ENCODE measurements around the gene CARD10.

CARD10 gene

DNA sequence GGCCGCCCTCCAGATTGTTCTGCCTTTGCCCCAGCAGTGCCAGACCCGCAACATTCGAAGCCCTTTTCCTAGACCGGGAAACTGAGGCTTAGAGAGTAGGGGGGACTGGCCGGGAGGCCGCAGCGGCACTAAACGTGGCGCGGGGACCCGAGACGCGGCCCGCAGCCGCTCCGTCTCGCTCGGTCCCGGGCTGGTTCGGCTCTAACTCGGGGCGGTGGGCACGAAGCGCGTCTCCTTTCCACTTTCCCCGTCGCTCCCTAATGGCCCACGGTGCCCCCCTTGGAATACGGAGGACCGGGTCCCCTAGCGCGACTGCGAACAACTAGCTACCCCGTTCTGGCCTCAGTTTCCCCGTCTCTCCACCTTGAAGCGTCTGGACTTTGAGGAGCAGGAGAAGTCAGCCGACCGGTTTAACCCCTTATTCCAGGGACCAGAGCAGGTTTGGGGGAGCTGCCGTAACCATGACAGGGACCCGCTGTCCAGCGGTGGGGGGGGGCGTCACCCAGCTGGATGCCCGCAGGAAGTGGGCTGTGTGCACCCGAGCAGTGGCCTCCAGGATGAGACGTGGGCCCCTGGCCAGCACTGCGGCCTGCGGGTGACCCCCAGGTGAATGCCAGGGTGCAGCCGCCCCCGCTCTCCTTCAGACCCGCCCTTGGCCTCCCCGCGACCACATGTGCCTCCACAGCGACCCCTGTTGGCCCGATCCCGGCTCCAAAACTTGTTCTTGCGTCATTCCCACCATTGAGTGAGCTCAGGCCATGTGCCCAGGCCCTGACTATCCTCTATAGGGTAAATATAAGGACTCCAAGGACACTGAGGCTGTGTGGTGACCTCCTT is 42.2 kb upstream of the CARD10 start:
- Histone ChIP-seq H3K9me3 (ENCODE audit: control insufficient read depth, low read length) (no peaks in the 10 kb centered on the region), H3K4me1 (ENCODE audit: control insufficient read depth, insufficient read depth, low read length) (peaks cover 77% of the 10 kb centered on the region), H3K27me3 (ENCODE audit: control insufficient read depth, insufficient read depth, low read length) (no peaks in the 10 kb centered on the region), H3K9ac (ENCODE audit: low read length) (peak overlapping the region; percentile 97), H3K36me3 (ENCODE audit: control insufficient read depth, insufficient read depth, low read length) (peaks cover 7% of the 10 kb centered on the region), H3K4me3 (ENCODE audit: low read length) (peak overlapping the region; percentile 81)

DNA sequence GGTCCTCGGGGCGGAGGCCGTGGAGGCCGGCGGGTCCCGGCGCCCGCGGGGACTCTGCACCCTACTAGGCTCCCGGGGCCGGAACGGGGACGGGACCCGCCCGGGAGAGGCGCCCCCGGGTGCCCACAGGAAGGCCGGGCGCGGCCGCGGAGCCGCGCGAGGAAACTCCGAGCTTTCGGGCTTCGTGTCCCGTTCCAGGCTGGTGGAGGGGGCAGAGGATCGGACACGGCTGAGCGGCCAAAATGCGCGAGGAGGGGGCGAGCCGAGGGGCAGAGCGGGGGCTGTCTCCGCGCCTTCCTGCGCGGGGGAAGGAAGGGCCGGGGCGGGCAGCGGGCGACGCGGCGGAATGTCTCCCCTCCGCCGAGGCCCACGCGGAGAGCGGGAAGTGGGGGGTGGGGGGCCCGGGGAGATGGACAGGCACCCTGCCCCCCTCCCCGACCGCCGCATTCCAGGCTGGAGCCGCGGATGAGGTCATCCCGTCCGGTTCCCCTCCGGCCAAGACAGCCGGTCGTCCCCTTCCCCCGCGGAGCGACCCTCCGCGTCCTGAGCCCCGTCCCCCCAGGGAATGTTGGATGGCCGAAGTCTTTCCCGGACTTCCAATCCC is 41.5 kb upstream of the CARD10 start:
- Histone ChIP-seq H3K9ac (ENCODE audit: low read length) (peak overlapping the region; percentile 97), H3K4me3 (ENCODE audit: low read length) (peak overlapping the region; percentile 81), H3K36me3 (ENCODE audit: control insufficient read depth, insufficient read depth, low read length) (peaks cover 6% of the 10 kb centered on the region), H3K27me3 (ENCODE audit: control insufficient read depth, insufficient read depth, low read length) (no peaks in the 10 kb centered on the region), H3K9me3 (ENCODE audit: control insufficient read depth, low read length) (no peaks in the 10 kb centered on the region), H3K4me1 (ENCODE audit: control insufficient read depth, insufficient read depth, low read length) (peaks cover 70% of the 10 kb centered on the region)

DNA sequence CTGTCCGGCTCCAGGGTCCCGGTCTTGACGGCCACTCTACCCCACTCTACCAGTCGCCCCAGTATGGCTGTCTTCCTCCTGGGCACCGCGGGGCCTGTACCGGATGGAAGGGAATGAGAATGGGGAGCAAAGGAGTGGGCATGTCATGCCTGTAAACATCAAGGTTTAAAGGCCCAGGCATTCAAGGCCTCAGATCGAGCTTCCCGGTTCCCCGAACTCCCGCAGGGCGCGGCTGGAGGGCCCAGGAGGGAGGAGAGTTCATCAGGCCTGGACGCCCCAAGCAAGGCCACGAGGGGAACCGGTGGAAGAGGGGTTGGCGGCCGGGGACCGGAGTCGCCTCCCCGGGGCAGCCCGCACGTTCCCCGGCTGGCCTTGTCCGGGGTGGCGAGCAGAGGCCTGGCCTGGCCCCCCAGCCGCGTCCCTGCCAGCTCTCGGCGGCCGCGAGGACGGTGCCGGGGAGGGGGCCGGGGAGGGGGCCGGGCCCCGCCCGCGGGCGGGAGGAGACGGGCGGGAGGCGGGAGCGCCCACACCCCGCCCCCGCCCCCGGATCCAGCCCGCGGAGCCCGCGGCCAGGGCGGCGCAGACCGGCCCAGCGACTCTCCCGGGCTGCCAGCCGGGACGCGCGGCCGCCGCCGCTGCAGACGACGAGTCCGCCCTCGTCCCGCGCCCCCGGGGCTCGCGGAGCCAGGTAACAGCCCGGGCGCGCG is 40.8 kb upstream of the CARD10 start, which contains the start of gene CDC42EP1:
CDC42EP1 (plus strand) TSS at position 580 of the 707 bp plus-strand sequence. CDS start 5,870 bp downstream, outside the sequence.
- peaks cover 64% of the 10 kb centered on the region for H3K4me1 ChIP-seq (ENCODE audit: control insufficient read depth, insufficient read depth, low read length)
- peak within 1 kb of the TSS; percentile 81 for H3K4me3 ChIP-seq (ENCODE audit: low read length)
- no peaks in the 10 kb centered on the region for H3K9me3 ChIP-seq (ENCODE audit: control insufficient read depth, low read length)
- H3K9ac ChIP-seq (ENCODE audit: low read length), result peak within 1 kb of the TSS; percentile 97
- H3K27me3 ChIP-seq (ENCODE audit: control insufficient read depth, insufficient read depth, low read length), result no peaks in the 10 kb centered on the region
- H3K36me3 ChIP-seq (ENCODE audit: control insufficient read depth, insufficient read depth, low read length), result peaks cover 6% of the 10 kb centered on the region

DNA sequence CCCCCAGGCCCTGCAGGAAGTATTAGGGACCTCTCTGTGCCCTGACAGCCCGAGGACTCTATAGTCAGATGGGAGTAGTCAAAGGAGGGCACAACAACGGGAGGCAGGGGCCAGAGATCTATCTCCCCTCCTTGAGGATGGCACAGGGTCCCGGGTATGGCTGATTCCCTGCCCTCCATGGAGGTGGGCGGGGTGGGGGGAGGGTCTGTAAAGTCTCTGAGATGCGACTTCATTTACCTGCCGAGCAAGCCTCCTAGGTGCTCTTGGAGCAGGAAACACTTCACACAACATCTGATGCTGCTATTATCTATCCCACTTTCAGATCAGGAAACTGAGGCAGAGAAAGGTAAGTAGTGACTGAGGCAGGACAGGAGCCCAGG is 40.3 kb upstream of the CARD10 start:
- Histone ChIP-seq H3K9ac (ENCODE audit: low read length) (peak overlapping the region; percentile 89), H3K4me1 (ENCODE audit: control insufficient read depth, insufficient read depth, low read length) (peaks cover 58% of the 10 kb centered on the region), H3K27me3 (ENCODE audit: control insufficient read depth, insufficient read depth, low read length) (no peaks in the 10 kb centered on the region)

DNA sequence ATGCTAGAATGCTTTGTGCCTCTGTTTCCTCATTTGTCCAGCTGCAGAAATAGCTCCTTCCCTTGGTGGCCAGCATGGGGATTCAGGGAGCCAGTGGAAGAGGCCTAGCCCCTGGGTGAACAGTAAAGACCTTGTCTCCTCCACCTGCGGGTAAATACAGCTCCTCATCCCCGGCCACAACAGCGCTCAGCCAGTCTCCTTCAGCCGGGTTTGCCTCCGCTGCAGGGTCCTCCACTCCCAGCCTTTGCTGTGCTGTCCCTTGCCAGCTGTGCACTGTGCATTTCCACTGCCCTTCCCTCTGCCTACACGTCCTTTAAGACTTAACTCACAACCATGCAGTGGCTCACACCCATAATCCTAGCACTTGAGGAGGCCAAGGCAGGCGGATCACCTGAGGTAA is 39.6 kb upstream of the CARD10 start:
- H3K27me3 ChIP-seq (ENCODE audit: control insufficient read depth, insufficient read depth, low read length), result no peaks in the 10 kb centered on the region
- no peak overlapping the region for H3K4me3 ChIP-seq (ENCODE audit: low read length)
- H3K4me1 ChIP-seq (ENCODE audit: control insufficient read depth, insufficient read depth, low read length), result peaks cover 51% of the 10 kb centered on the region

More for the DNA sequence above, 40.3 kb upstream of the CARD10 start:
- H3K4me3 ChIP-seq (ENCODE audit: low read length), result peak overlapping the region; percentile 58
- H3K36me3 ChIP-seq (ENCODE audit: control insufficient read depth, insufficient read depth, low read length), result peaks cover 6% of the 10 kb centered on the region
- no peaks in the 10 kb centered on the region for H3K9me3 ChIP-seq (ENCODE audit: control insufficient read depth, low read length)

DNA sequence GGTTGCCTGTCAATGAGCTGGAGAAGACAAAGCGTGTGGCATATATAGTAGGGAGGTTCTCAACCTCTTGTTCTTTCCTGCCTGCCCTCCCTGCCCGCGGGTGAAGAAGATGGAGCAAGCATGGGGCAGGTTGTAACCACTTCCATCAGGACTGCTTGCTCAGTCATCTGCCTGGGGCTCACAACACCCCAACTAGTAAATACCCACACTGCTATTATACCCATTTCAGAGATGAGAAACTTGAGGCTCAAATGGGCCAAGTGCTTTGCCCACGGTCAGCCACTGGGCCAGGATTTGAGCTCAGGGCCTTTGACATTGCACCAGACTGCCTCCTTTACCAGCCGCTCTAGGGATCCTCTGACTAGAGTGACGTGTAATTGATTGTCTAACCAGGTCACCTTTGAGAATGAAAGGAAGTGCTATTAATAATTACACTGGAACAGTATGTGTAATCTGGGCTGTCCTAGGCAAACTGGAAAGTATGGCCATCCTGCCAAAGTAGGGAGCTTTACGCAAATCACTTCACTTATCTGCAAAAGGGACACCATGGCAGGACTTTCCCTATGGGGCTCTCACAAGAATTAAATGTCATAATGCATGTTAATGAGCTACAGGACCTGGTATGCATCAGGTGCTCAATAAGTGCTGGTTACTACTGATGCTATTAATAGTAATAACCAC is 38.2 kb upstream of the CARD10 start:
- H3K4me3 ChIP-seq (ENCODE audit: low read length), result no peak overlapping the region
- no peaks in the 10 kb centered on the region for H3K27me3 ChIP-seq (ENCODE audit: control insufficient read depth, insufficient read depth, low read length)
- peak overlapping the region; percentile 45 for H3K9ac ChIP-seq (ENCODE audit: low read length)
- H3K36me3 ChIP-seq (ENCODE audit: control insufficient read depth, insufficient read depth, low read length), result peaks cover 6% of the 10 kb centered on the region
- H3K4me1 ChIP-seq (ENCODE audit: control insufficient read depth, insufficient read depth, low read length), result peaks cover 42% of the 10 kb centered on the region
- H3K9me3 ChIP-seq (ENCODE audit: control insufficient read depth, low read length), result no peaks in the 10 kb centered on the region

More for the DNA sequence above, 39.6 kb upstream of the CARD10 start:
- Histone ChIP-seq H3K9ac (ENCODE audit: low read length) (no peak overlapping the region), H3K36me3 (ENCODE audit: control insufficient read depth, insufficient read depth, low read length) (peaks cover 6% of the 10 kb centered on the region), H3K9me3 (ENCODE audit: control insufficient read depth, low read length) (no peaks in the 10 kb centered on the region)

DNA sequence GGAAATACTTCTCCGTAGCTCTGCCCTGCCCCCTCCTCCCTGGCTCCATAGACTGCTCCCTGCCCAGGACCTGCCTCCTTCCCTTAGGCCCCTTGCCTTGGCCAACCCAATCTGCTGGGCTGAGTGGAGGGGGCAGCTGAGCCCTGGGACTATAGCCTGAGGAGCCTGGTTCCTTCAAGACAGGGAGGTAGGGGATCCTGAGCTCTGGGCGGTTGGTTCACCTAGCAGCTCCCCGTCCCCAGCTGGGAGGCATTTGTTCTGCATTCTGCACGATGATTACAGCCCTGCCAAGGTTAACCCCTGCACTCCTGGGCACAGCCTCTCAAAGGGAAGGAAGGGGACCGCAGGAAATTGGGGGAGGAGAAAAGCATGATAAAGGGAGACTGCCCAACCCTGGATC is 37.5 kb upstream of the CARD10 start:
- Histone ChIP-seq H3K27me3 (ENCODE audit: control insufficient read depth, insufficient read depth, low read length) (no peaks in the 10 kb centered on the region), H3K9me3 (ENCODE audit: control insufficient read depth, low read length) (no peaks in the 10 kb centered on the region), H3K4me1 (ENCODE audit: control insufficient read depth, insufficient read depth, low read length) (peaks cover 42% of the 10 kb centered on the region), H3K4me3 (ENCODE audit: low read length) (no peak overlapping the region), H3K36me3 (ENCODE audit: control insufficient read depth, insufficient read depth, low read length) (no peaks in the 10 kb centered on the region), H3K9ac (ENCODE audit: low read length) (no peak overlapping the region)

DNA sequence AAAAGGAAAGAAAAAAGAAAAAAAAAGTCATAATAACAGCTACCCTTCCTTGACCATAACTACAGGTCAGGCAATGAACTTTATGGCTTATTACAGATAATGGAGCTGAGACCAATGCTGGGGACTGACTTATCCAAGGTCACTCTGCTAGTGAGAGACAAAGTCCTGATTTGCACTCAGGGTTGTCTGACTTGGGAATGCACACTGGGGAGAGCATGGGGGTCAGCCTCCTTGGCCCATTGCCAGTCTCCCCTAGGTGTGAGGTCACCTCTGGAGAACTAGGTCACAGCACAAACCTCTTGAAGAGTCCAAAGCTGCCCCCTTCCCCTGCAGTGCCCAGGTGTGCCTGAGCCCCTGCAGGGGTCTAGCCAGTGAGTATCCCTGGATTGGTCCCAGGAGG is 35.8 kb upstream of the CARD10 start:
- Histone ChIP-seq H3K9me3 (ENCODE audit: control insufficient read depth, low read length) (no peaks in the 10 kb centered on the region), H3K9ac (ENCODE audit: low read length) (no peak overlapping the region), H3K4me1 (ENCODE audit: control insufficient read depth, insufficient read depth, low read length) (peaks cover 44% of the 10 kb centered on the region), H3K4me3 (ENCODE audit: low read length) (no peak overlapping the region), H3K36me3 (ENCODE audit: control insufficient read depth, insufficient read depth, low read length) (no peaks in the 10 kb centered on the region), H3K27me3 (ENCODE audit: control insufficient read depth, insufficient read depth, low read length) (no peaks in the 10 kb centered on the region)

DNA sequence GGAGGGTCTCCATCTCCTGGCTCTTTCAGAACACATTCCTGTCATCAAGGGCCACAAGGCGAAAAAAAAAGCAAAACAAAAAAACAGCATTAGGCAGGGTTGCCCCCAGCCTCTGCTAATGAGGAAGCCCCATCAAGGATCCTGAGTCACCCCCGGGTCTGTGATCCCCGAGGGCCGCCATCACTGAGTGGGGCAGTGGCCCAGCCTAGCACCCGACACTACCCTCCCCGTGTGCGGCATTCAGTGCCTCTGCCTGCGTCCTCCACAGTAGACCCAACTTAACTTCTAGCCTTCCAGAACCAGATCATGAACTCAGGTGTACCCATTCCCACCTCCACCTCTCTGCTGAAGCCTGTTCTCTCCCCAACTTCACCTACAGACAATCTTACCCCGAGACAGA is 34.5 kb upstream of the CARD10 start:
- no peaks in the 10 kb centered on the region for H3K9me3 ChIP-seq (ENCODE audit: control insufficient read depth, low read length)
- H3K9ac ChIP-seq (ENCODE audit: low read length), result no peak overlapping the region
- H3K36me3 ChIP-seq (ENCODE audit: control insufficient read depth, insufficient read depth, low read length), result no peaks in the 10 kb centered on the region
- no peaks in the 10 kb centered on the region for H3K27me3 ChIP-seq (ENCODE audit: control insufficient read depth, insufficient read depth, low read length)
- H3K4me1 ChIP-seq (ENCODE audit: control insufficient read depth, insufficient read depth, low read length), result peaks cover 38% of the 10 kb centered on the region
- no peak overlapping the region for H3K4me3 ChIP-seq (ENCODE audit: low read length)

DNA sequence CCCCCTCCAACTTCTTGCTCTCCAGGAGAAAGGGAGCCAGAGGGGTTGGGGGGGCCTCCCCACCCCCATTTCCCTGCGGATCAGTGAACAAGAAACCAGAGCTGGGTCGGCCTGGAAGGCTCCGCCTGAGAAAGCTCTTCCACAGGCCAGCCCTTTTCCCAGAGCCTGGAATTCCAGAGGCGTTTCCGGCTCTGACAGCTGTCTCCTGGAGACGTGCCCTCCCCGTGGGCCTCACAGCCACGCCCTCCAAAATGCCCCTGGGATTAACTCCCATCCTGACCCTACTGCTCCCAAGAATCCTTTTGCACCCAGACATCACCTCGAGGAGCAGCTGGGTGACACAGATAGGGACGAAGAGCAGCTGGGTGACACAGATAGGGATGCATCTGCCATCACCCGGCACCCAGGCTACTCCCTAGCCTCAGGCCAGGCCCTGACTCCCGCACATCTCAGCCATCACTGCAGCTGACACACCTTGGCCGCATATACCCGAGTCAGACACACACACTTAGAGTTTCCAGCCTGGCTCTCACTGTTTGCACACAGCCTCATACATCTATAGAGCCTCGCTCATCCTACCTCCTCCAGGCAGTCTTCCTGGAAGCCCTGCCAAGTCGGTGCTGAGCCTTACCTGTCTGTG is 33.4 kb upstream of the CARD10 start:
- Histone ChIP-seq H3K4me1 (ENCODE audit: control insufficient read depth, insufficient read depth, low read length) (peaks cover 33% of the 10 kb centered on the region), H3K36me3 (ENCODE audit: control insufficient read depth, insufficient read depth, low read length) (no peaks in the 10 kb centered on the region), H3K9me3 (ENCODE audit: control insufficient read depth, low read length) (no peaks in the 10 kb centered on the region), H3K4me3 (ENCODE audit: low read length) (no peak overlapping the region), H3K9ac (ENCODE audit: low read length) (no peak overlapping the region), H3K27me3 (ENCODE audit: control insufficient read depth, insufficient read depth, low read length) (no peaks in the 10 kb centered on the region)

DNA sequence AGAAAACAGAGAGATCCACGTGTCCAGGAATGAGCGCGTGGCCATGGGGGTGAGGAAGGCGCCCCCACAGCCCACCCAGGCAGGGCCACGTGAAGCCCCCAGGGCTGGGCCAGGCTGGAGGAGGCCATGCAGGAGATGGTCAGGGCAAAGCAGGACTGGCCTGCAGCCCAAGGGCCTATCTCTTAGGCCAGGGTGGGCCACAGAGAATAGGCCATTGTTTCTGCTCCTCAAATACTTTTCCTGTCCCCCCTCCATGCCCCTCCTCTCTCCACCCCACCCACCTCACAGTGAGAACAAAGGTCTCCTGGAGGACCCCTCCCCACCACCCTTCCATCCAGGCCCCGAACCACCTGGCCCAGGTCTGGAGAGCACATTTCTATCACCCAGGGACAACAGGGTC is 32.8 kb upstream of the CARD10 start:
- H3K36me3 ChIP-seq (ENCODE audit: control insufficient read depth, insufficient read depth, low read length), result no peaks in the 10 kb centered on the region
- no peaks in the 10 kb centered on the region for H3K9me3 ChIP-seq (ENCODE audit: control insufficient read depth, low read length)
- H3K9ac ChIP-seq (ENCODE audit: low read length), result no peak overlapping the region
- H3K27me3 ChIP-seq (ENCODE audit: control insufficient read depth, insufficient read depth, low read length), result no peaks in the 10 kb centered on the region
- H3K4me1 ChIP-seq (ENCODE audit: control insufficient read depth, insufficient read depth, low read length), result peaks cover 33% of the 10 kb centered on the region
- no peak overlapping the region for H3K4me3 ChIP-seq (ENCODE audit: low read length)

Measured in mucosa of stomach (tissue), 1 donor.